ENCODE data around the gene CPZ.

DNA sequence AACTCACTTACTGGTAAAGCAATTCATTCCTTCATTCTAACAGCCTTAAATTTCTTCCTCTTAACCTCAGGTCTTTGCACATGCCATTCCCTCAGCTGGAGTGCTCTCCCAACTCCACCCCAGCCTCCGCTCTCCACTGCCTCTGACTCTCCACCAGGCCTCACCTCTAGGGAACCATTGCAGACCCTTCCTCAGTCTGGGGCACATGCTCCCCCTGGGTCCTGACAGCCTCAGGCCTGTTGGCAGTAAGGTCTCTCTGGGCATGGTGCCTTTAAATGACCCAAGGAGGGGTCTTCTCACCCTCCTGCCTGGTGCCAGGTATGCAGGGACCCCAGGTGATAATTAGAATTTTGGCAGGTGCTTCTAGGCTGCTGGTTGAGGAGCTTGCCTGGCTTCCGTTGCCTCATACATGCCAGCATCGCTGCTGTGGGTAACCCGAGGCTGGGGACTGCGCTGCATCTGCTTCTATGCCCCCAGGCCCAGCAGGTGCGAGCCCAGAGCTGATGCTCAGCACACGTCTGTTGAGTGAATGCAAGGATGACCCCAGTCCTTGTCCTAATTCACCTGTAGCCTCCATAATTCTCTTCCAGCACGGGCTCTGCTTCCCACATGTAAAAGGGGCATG lies 39.9 kb upstream of the CPZ start:
- no peak for TF ChIP-seq TAF1 (IDR thresholded peaks at IDR 0.05; ENCODE audit: borderline replicate concordance, insufficient read depth, low read length)
- TF ChIP-seq POLR2AphosphoS5 (IDR thresholded peaks at IDR 0.05; ENCODE audit: low read depth, low read length) = no peak
- TF ChIP-seq SIN3A (IDR thresholded peaks at IDR 0.05; ENCODE audit: borderline replicate concordance, insufficient read depth, low read length) = no peak

Measured in PFSK-1 (cell line).